ES-I3 (cell line): ENCODE results near the gene ST7.

Experiments used
- H3K36me3 ChIP-seq: 2 replicates; pipeline ENCODE4 v1.6.1; 2013; ENCODE audit warnings: mild to moderate bottlenecking, low read length, control low read depth, moderate library complexity; ENCODE audit not compliant: insufficient read depth
- H3K4me1 ChIP-seq: 2 replicates; pipeline ENCODE4 v1.6.1; 2013; ENCODE audit warnings: mild to moderate bottlenecking, control low read depth, low read length; ENCODE audit not compliant: insufficient read depth
- H3K9ac ChIP-seq: 2 replicates; pipeline ENCODE4 v1.6.1; 2013; ENCODE audit warnings: low read depth, mild to moderate bottlenecking, low read length, moderate library complexity
- H3K9me3 ChIP-seq: 2 replicates; pipeline ENCODE4 v1.6.1; 2013; ENCODE audit warnings: mild to moderate bottlenecking, low read length, moderate library complexity; ENCODE audit not compliant: control insufficient read depth, insufficient read depth

Gene ST7

GRCh38 chr7:117279203-117279602, 325.9 kb downstream of the ST7 start:
- H3K36me3 ChIP-seq = no peaks in the 10 kb centered on the region
- no peaks in the 10 kb centered on the region for H3K4me1 ChIP-seq
- H3K9me3 ChIP-seq = no peaks in the 10 kb centered on the region
- no peak overlapping the region for H3K9ac ChIP-seq
